Measurements from ENCODE around the gene CXCL17. TPM values are rescaled to one million over a fixed set of nuclear protein-coding genes. Genes with fewer than 3 reads are reported as not detected.
A peak's percentile ranks its signal among the peaks of the same experiment; 100 is the strongest.
"Not testable (repeated sequence)": the region's sequence is repeated elsewhere in the genome, so short reads cannot be mapped to it uniquely, and the experiment has no call there.

Gene CXCL17
- total RNA-seq, 5 donors from 2014 or later (not counting 1 experiment from before 2014, with no cell fraction given), result not detected

- Histone ChIP-seq H3K4me1 (ENCODE audit: control insufficient read depth in 1 of 2, extremely low read depth in 1 of 2, insufficient read depth in 2 of 2, low read length in 2 of 2) (peaks cover 2 to 10% of the 10 kb centered on the region in 2 experiments), H3K36me3 (ENCODE audit: control insufficient read depth in 2 of 2, extremely low read depth in 1 of 2, insufficient read depth in 1 of 2, low read length in 1 of 2) (no peaks in the 10 kb centered on the region), H3K9me3 (no peaks in the 10 kb centered on the region), H3K27me3 (replicated peaks in 1 of 2; ENCODE audit: control insufficient read depth in 2 of 2, extremely low read depth in 1 of 2, insufficient read depth in 2 of 2, low read length in 1 of 2) (peaks cover 0 to 2% of the 10 kb centered on the region in 2 experiments), H3K27ac (ENCODE audit: low read length) (no peak overlapping the region), H3K4me3 (ENCODE audit: control insufficient read depth in 1 of 2, extremely low read depth in 1 of 2, low read length in 1 of 2) (no peak overlapping the region)
- H3K27ac Mint-ChIP-seq, result no peak overlapping the region
- H3K27me3 Mint-ChIP-seq, result peaks cover 2 to 4% of the 10 kb centered on the region in 2 donors
- peaks cover 6 to 22% (median 10%) of the 10 kb centered on the region in 3 donors for H3K4me1 Mint-ChIP-seq
- no peak overlapping the region for H3K4me3 Mint-ChIP-seq
- ATAC-seq (replicated peaks in 1 of 4) (no peak), DNase-seq (no peak)
- no CpG with 5 or more reads among the region's 2 CpGs for WGBS (ENCODE audit: insufficient coverage)
- POLR2A ChIA-PET, result no interaction called here
- no peaks in the 10 kb centered on the region for H3K9me3 Mint-ChIP-seq
- CTCF ChIA-PET, result interaction anchor here (0.8 to 1.6 kb wide), 3 partner anchors 73 to 137 kb away, joined by 3 to 5 read pairs (median 3); partner anchors contain the start of gene CEACAM1 (in 1 of the 2)
- H3K36me3 Mint-ChIP-seq, result no peaks in the 10 kb centered on the region
Observed at GRCh38 chr19:42455086-42455485, 12.3 kb upstream of the CXCL17 start.

- DNase-seq (no peak), ATAC-seq (replicated peaks in 1 of 4) (no peak)
- H3K4me3 ChIP-seq (ENCODE audit: control insufficient read depth in 1 of 2, extremely low read depth in 1 of 2, low read length in 1 of 2), result no peak overlapping the region
- no peak overlapping the region for H3K27ac Mint-ChIP-seq
- H3K4me3 Mint-ChIP-seq, result no peak overlapping the region
- CTCF ChIA-PET, result interaction anchor here (1.0 to 3.7 kb wide), 3 partner anchors 66 to 76 kb away, joined by 3 to 35 read pairs (median 5); partner anchors contain the start of gene CEACAM1 (in 1 of the 2)
- H3K27ac ChIP-seq (ENCODE audit: low read length), result no peak overlapping the region
- H3K4me1 ChIP-seq (ENCODE audit: control insufficient read depth in 1 of 2, extremely low read depth in 1 of 2, insufficient read depth in 2 of 2, low read length in 2 of 2), result peaks cover 8 to 18% of the 10 kb centered on the region in 2 experiments
- POLR2A ChIA-PET, result no interaction called here
- no peaks in the 10 kb centered on the region for H3K9me3 Mint-ChIP-seq
- WGBS (ENCODE audit: insufficient coverage), result 100% methylated on average over 1 of the region's 4 CpGs
- H3K36me3 ChIP-seq (ENCODE audit: control insufficient read depth in 2 of 2, extremely low read depth in 1 of 2, insufficient read depth in 1 of 2, low read length in 1 of 2), result no peaks in the 10 kb centered on the region
- no peaks in the 10 kb centered on the region for H3K36me3 Mint-ChIP-seq
- H3K27me3 ChIP-seq (replicated peaks in 1 of 2; ENCODE audit: control insufficient read depth in 2 of 2, extremely low read depth in 1 of 2, insufficient read depth in 2 of 2, low read length in 1 of 2), result peaks cover 0 to 2% of the 10 kb centered on the region in 2 experiments
- peaks cover 2 to 4% of the 10 kb centered on the region in 2 donors for H3K27me3 Mint-ChIP-seq
- H3K4me1 Mint-ChIP-seq, result peaks cover 6 to 22% (median 10%) of the 10 kb centered on the region in 3 donors
- no peaks in the 10 kb centered on the region for H3K9me3 ChIP-seq
Observed at GRCh38 chr19:42452590-42452989, 9.8 kb upstream of the CXCL17 start.

- Histone ChIP-seq H3K9me3 (no peaks in the 10 kb centered on the region), H3K36me3 (ENCODE audit: control insufficient read depth in 2 of 2, extremely low read depth in 1 of 2, insufficient read depth in 1 of 2, low read length in 1 of 2) (no peaks in the 10 kb centered on the region), H3K4me3 (ENCODE audit: control insufficient read depth in 1 of 2, extremely low read depth in 1 of 2, low read length in 1 of 2) (peak overlapping the region in 1 of 2 donors; percentile 38), H3K4me1 (ENCODE audit: control insufficient read depth in 1 of 2, extremely low read depth in 1 of 2, insufficient read depth in 2 of 2, low read length in 2 of 2) (peaks cover 8 to 18% of the 10 kb centered on the region in 2 experiments), H3K27me3 (replicated peaks in 1 of 2; ENCODE audit: control insufficient read depth in 2 of 2, extremely low read depth in 1 of 2, insufficient read depth in 2 of 2, low read length in 1 of 2) (no peaks in the 10 kb centered on the region), H3K27ac (ENCODE audit: low read length) (peak overlapping the region; percentile 88)
- ChIA-PET POLR2A (interaction anchor here in 1 of 2 donors (0.6 kb wide), 1 partner anchor 27 kb away, joined by 3 read pairs; no protein-coding TSS in a partner anchor), CTCF (interaction anchor here (0.7 to 3.7 kb wide), 12 partner anchors 9 to 375 kb away, joined by 3 to 38 read pairs (median 7); partner anchors contain the start of genes CEACAM1 (in 2 of the 2), GSK3A (in 1 of the 2) and ZNF574 (in 1 of the 2))
- Mint-ChIP-seq H3K4me3 (no peak overlapping the region), H3K27ac (no peak overlapping the region), H3K36me3 (no peaks in the 10 kb centered on the region), H3K9me3 (no peaks in the 10 kb centered on the region), H3K4me1 (peaks cover 6 to 17% (median 8%) of the 10 kb centered on the region in 3 donors), H3K27me3 (peaks cover 2 to 4% of the 10 kb centered on the region in 2 donors)
- peak; percentile 94 to 99 (median 98) for ATAC-seq (replicated peaks in 1 of 4)
- DNase-seq, result peak; percentile 47 to 97 (median 73)
- 0% methylated on average over 1 of the region's 3 CpGs for WGBS (ENCODE audit: insufficient coverage)
Observed at GRCh38 chr19:42450314-42450934, 7.7 kb upstream of the CXCL17 start.

GRCh38 chr19:42448306-42448705, 5.6 kb upstream of the CXCL17 start:
- CTCF ChIA-PET, result interaction anchor here in 1 of 2 donors (1.0 kb wide), 1 partner anchor 10 kb away, joined by 4 read pairs; no protein-coding TSS in a partner anchor
- 88% methylated on average over 5 of the region's 5 CpGs for WGBS (ENCODE audit: insufficient coverage)
- H3K4me3 Mint-ChIP-seq; H3K9me3 ChIP-seq; H3K4me3 ChIP-seq (ENCODE audit: control insufficient read depth in 1 of 2, extremely low read depth in 1 of 2, low read length in 1 of 2); H3K27me3 Mint-ChIP-seq; H3K27me3 ChIP-seq (replicated peaks in 1 of 2; ENCODE audit: control insufficient read depth in 2 of 2, extremely low read depth in 1 of 2, insufficient read depth in 2 of 2, low read length in 1 of 2); H3K27ac ChIP-seq (ENCODE audit: low read length); POLR2A ChIA-PET; H3K36me3 Mint-ChIP-seq; ATAC-seq (replicated peaks in 1 of 4); DNase-seq; H3K9me3 Mint-ChIP-seq; H3K36me3 ChIP-seq (ENCODE audit: control insufficient read depth in 2 of 2, extremely low read depth in 1 of 2, insufficient read depth in 1 of 2, low read length in 1 of 2); H3K27ac Mint-ChIP-seq: not testable (repeated sequence)
- peaks cover 8 to 18% of the 10 kb centered on the region in 2 experiments for H3K4me1 ChIP-seq (ENCODE audit: control insufficient read depth in 1 of 2, extremely low read depth in 1 of 2, insufficient read depth in 2 of 2, low read length in 2 of 2)
- peaks cover 0 to 10% (median 9%) of the 10 kb centered on the region in 3 donors for H3K4me1 Mint-ChIP-seq

- no peak for DNase-seq
- CTCF ChIA-PET, result no interaction called here
- H3K9me3 Mint-ChIP-seq, result no peaks in the 10 kb centered on the region
- H3K36me3 Mint-ChIP-seq, result no peaks in the 10 kb centered on the region
- Histone ChIP-seq H3K4me3 (ENCODE audit: control insufficient read depth in 1 of 2, extremely low read depth in 1 of 2, low read length in 1 of 2) (no peak overlapping the region), H3K36me3 (ENCODE audit: control insufficient read depth in 2 of 2, extremely low read depth in 1 of 2, insufficient read depth in 1 of 2, low read length in 1 of 2) (no peaks in the 10 kb centered on the region), H3K27ac (ENCODE audit: low read length) (no peak overlapping the region), H3K27me3 (replicated peaks in 1 of 2; ENCODE audit: control insufficient read depth in 2 of 2, extremely low read depth in 1 of 2, insufficient read depth in 2 of 2, low read length in 1 of 2) (no peaks in the 10 kb centered on the region), H3K9me3 (no peaks in the 10 kb centered on the region), H3K4me1 (ENCODE audit: control insufficient read depth in 1 of 2, extremely low read depth in 1 of 2, insufficient read depth in 2 of 2, low read length in 2 of 2) (peaks cover 23 to 35% of the 10 kb centered on the region in 2 experiments)
- ATAC-seq (replicated peaks in 1 of 4), result no peak
- no peak overlapping the region for H3K27ac Mint-ChIP-seq
- no peaks in the 10 kb centered on the region for H3K27me3 Mint-ChIP-seq
- peaks cover 8 to 29% (median 14%) of the 10 kb centered on the region in 3 donors for H3K4me1 Mint-ChIP-seq
- H3K4me3 Mint-ChIP-seq, result no peak overlapping the region
- WGBS (ENCODE audit: insufficient coverage), result 69% methylated on average over 3 of the region's 7 CpGs
- POLR2A ChIA-PET, result interaction anchor here in 1 of 2 donors (1.2 kb wide), 1 partner anchor 82 kb away, joined by 3 read pairs; the partner anchor contains the start of gene CEACAM1
Observed at GRCh38 chr19:42445948-42446347, 3.2 kb upstream of the CXCL17 start.

GRCh38 chr19:42443944-42444398, 1.2 kb upstream of the CXCL17 start:
- no peaks in the 10 kb centered on the region for H3K27me3 Mint-ChIP-seq
- no peaks in the 10 kb centered on the region for H3K27me3 ChIP-seq (replicated peaks in 1 of 2; ENCODE audit: control insufficient read depth in 2 of 2, extremely low read depth in 1 of 2, insufficient read depth in 2 of 2, low read length in 1 of 2)
- H3K4me1 Mint-ChIP-seq, result peaks cover 22 to 41% (median 28%) of the 10 kb centered on the region in 3 donors
- WGBS (ENCODE audit: insufficient coverage), result 82% methylated on average over 3 of the region's 4 CpGs
- CTCF ChIA-PET, result interaction anchor here in 1 of 2 donors (0.6 kb wide), 1 partner anchor 42 kb away, joined by 3 read pairs; no protein-coding TSS in a partner anchor
- H3K9me3 Mint-ChIP-seq, result no peaks in the 10 kb centered on the region
- POLR2A ChIA-PET, result no interaction called here
- H3K27ac ChIP-seq (ENCODE audit: low read length), result no peak overlapping the region
- peaks cover 20 to 27% of the 10 kb centered on the region in 2 experiments for H3K4me1 ChIP-seq (ENCODE audit: control insufficient read depth in 1 of 2, extremely low read depth in 1 of 2, insufficient read depth in 2 of 2, low read length in 2 of 2)
- H3K4me3 ChIP-seq (ENCODE audit: control insufficient read depth in 1 of 2, extremely low read depth in 1 of 2, low read length in 1 of 2), result no peak overlapping the region
- DNase-seq (no peak), ATAC-seq (replicated peaks in 1 of 4) (no peak)
- H3K36me3 Mint-ChIP-seq, result no peaks in the 10 kb centered on the region
- H3K27ac Mint-ChIP-seq, result no peak overlapping the region
- no peak overlapping the region for H3K4me3 Mint-ChIP-seq
- H3K9me3 ChIP-seq, result no peaks in the 10 kb centered on the region
- no peaks in the 10 kb centered on the region for H3K36me3 ChIP-seq (ENCODE audit: control insufficient read depth in 2 of 2, extremely low read depth in 1 of 2, insufficient read depth in 1 of 2, low read length in 1 of 2)

Measured in T-cell (primary cell).